GM23338 (cell line): ENCODE results near the gene NIPSNAP2. TPM values are rescaled to one million over a fixed set of nuclear protein-coding genes. Genes with fewer than 3 reads are reported as not detected.

Experiments
- ATAC-seq: fragments of 200-7000 bp; cut with Tn5 transposase; 3 replicates; pipeline ENCODE4 v1.9.1; 2020
- DNase-seq: peaks from one replicate; pipeline ENCODE4 v3.0.0-alpha.2; 2015; ENCODE audit warnings: low spot score
- H2AFZ ChIP-seq: fragments of 200-600 bp; sonication (generic); 2 replicates; pipeline ENCODE4 v1.8.0; 2016; ENCODE audit warnings: antibody characterized with exemption, mild to moderate bottlenecking, moderate library complexity
- H3F3A ChIP-seq: fragments of 200-600 bp; sonication (generic); replicated peaks from 2 replicates; pipeline ENCODE4 v1.8.0; 2017; ENCODE audit warnings: antibody characterized with exemption, mixed run types, low read depth
- H3K27ac ChIP-seq: fragments of 200-600 bp; sonication (generic); 2 replicates; pipeline ENCODE4 v1.6.1; 2016; ENCODE audit warnings: low read depth
- H3K27me3 ChIP-seq: fragments of 200-600 bp; sonication (generic); 2 replicates; pipeline ENCODE4 v1.8.0; 2016; ENCODE audit warnings: mild to moderate bottlenecking, mixed run types, moderate library complexity; ENCODE audit not compliant: insufficient read depth
- H3K36me3 ChIP-seq: fragments of 200-600 bp; sonication (generic); 2 replicates; pipeline ENCODE4 v1.8.0; 2016; ENCODE audit warnings: mild to moderate bottlenecking; ENCODE audit not compliant: insufficient read depth
- H3K4me1 ChIP-seq: fragments of 200-600 bp; sonication (generic); 2 replicates; pipeline ENCODE4 v1.8.0; 2016; ENCODE audit warnings: mild to moderate bottlenecking, moderate library complexity; ENCODE audit not compliant: insufficient read depth
- H3K4me2 ChIP-seq: fragments of 200-600 bp; sonication (generic); 2 replicates; pipeline ENCODE4 v1.7.1; 2017; ENCODE audit warnings: mixed run types
- H3K4me3 ChIP-seq: fragments of 200-600 bp; sonication (generic); 2 replicates; pipeline ENCODE4 v1.6.1; 2016; ENCODE audit warnings: mixed run types
- H3K79me2 ChIP-seq: fragments of 200-600 bp; sonication (generic); replicated peaks from 2 replicates; pipeline ENCODE4 v1.8.0; 2017; ENCODE audit warnings: mild to moderate bottlenecking; ENCODE audit not compliant: insufficient read depth
- H3K9me2 ChIP-seq: fragments of 200-600 bp; sonication (generic); 2 replicates; pipeline ENCODE4 v1.8.0; 2017; ENCODE audit not compliant: insufficient read depth
- H4K20me1 ChIP-seq: fragments of 200-600 bp; sonication (generic); replicated peaks from 2 replicates; pipeline ENCODE4 v1.8.0; 2017; ENCODE audit warnings: mild to moderate bottlenecking; ENCODE audit not compliant: insufficient read depth
- H3K27ac Mint-ChIP-seq: 2 replicates; pipeline ENCODE4 v1.8.0; 2020; ENCODE audit warnings: inconsistent platforms, mild to moderate bottlenecking, moderate library complexity, mixed read lengths
- H3K27me3 Mint-ChIP-seq: 3 replicates; pipeline ENCODE4 v1.8.0; 2022; ENCODE audit warnings: low read depth, mild to moderate bottlenecking, moderate library complexity, mixed read lengths, inconsistent platforms; ENCODE audit not compliant: insufficient read depth, poor library complexity
- H3K36me3 Mint-ChIP-seq: 3 replicates; pipeline ENCODE4 v1.8.0; 2021; ENCODE audit warnings: low read depth, mild to moderate bottlenecking, inconsistent platforms, moderate library complexity, mixed read lengths
- H3K4me1 Mint-ChIP-seq: 3 replicates; pipeline ENCODE4 v1.8.0; 2020; ENCODE audit warnings: mild to moderate bottlenecking, inconsistent platforms, mixed read lengths
- H3K4me3 Mint-ChIP-seq: 3 replicates; pipeline ENCODE4 v1.8.0; 2021; ENCODE audit warnings: moderate library complexity, mild to moderate bottlenecking, inconsistent platforms, mixed read lengths
- H3K9me3 Mint-ChIP-seq: 3 replicates; pipeline ENCODE4 v1.8.0; 2020; ENCODE audit warnings: moderate library complexity, mild to moderate bottlenecking, inconsistent platforms, mixed read lengths
- CREB1 ChIP-seq: fragments of 250-450 bp; sonication (Bioruptor Pico); IDR thresholded peaks from 2 replicates; pipeline ENCODE4 v1.5.0; 2020; ENCODE audit warnings: low read depth, mild to moderate bottlenecking, moderate library complexity
- EZH2 ChIP-seq: fragments of 200-600 bp; sonication (generic); IDR thresholded peaks from one replicate; pipeline ENCODE4 v1.8.0; 2017; ENCODE audit warnings: antibody characterized with exemption, mild to moderate bottlenecking, low read depth; ENCODE audit not compliant: unreplicated experiment
- EZH2phosphoT487 ChIP-seq: fragments of 200-600 bp; sonication (generic); IDR thresholded peaks from one replicate; pipeline ENCODE4 v1.8.1; 2018; ENCODE audit warnings: antibody characterized with exemption; ENCODE audit not compliant: unreplicated experiment
- JUNB ChIP-seq: IDR thresholded peaks from one replicate; pipeline ENCODE4 v1.6.1; 2016; ENCODE audit warnings: antibody characterized with exemption; ENCODE audit not compliant: unreplicated experiment
- NANOG ChIP-seq: IDR thresholded peaks from 2 replicates; pipeline ENCODE4 v1.6.1; 2016; ENCODE audit warnings: antibody characterized with exemption, borderline replicate concordance
- STAT1 ChIP-seq: IDR thresholded peaks from one replicate; pipeline ENCODE4 v1.6.1; 2016; ENCODE audit warnings: antibody characterized with exemption; ENCODE audit not compliant: unreplicated experiment
- ZNF331 ChIP-seq: fragments of 250-450 bp; sonication (Bioruptor Pico); IDR thresholded peaks from 2 replicates; pipeline ENCODE4 v1.5.0; 2020; ENCODE audit warnings: low read depth, mild to moderate bottlenecking, moderate library complexity
- polyA plus RNA-seq: library from polyadenylated mRNA; unstranded; fragments of >200 nt; fragmentation: Nextera tagmentation; extraction: Ambion mirVana; gene quantifications from 2 replicates; pipeline ENCODE4 v1.2.1, GENCODE V29; 2016
- total RNA-seq: library from RNA; depleted of rRNA; stranded (reverse); fragments of >200 nt; shearing (Covaris generic); gene quantifications from 2 replicates; pipeline ENCODE4 v1.2.3, GENCODE V29; 2014
- TF ChIP-seq, protein P1 (sequence below): IDR thresholded peaks from 2 replicates; pipeline ENCODE4 v1.6.1; 2016; ENCODE audit warnings: antibody characterized with exemption
- TF ChIP-seq, protein P2 (sequence below): fragments of 250-450 bp; sonication (Bioruptor Pico); IDR thresholded peaks from 2 replicates; pipeline ENCODE4 v1.5.0; 2020; ENCODE audit warnings: mild to moderate bottlenecking, moderate library complexity
- TF ChIP-seq, protein P3 (sequence below): IDR thresholded peaks from one replicate; pipeline ENCODE4 v1.6.1; 2018; ENCODE audit warnings: antibody characterized with exemption; ENCODE audit not compliant: unreplicated experiment
- TF ChIP-seq, protein P4 (sequence below), 2 experiments: fragments of 200-600 bp in 1 of 2; sonication (generic) in 1 of 2; conservative IDR thresholded peaks; 2 replicates each; pipeline versions ENCODE4 v1.5.1 to v1.6.1; 2016 to 2017; ENCODE audit warnings: antibody characterized with exemption in 2 of 2, low read depth in 2 of 2, mild to moderate bottlenecking in 2 of 2, moderate library complexity in 1 of 2

NIPSNAP2 gene
- total and polyA plus RNA-seq, 2 experiments from 2014 or later = 29.8 to 30.5 TPM

DNA sequence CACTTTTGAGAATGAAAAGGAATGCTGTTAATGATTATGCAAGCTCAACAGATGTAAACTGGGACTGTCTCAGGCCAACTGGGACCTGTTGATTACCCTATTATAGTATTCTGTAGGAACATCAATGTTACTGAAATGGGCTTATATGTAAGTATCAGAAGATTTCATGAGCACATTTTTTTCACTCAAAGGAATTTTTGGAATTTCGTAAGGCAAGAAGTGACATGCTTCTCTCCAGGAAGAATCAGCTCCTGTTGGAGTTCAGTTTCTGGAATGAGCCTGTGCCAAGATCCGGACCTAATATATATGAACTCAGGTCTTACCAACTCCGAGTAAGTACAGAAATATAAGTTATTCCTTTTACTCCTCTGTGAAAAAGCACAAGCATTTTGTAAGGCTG lies 19.2 kb downstream of the NIPSNAP2 start:
- Histone ChIP-seq H3K79me2 (no peaks in the 10 kb centered on the region), H3K36me3 (peaks cover 8% of the 10 kb centered on the region), H3K27ac (no peak overlapping the region), H3K27me3 (no peaks in the 10 kb centered on the region), H3K4me2 (no peak overlapping the region), H3K4me1 (no peaks in the 10 kb centered on the region), H4K20me1 (no peaks in the 10 kb centered on the region; the same call in 1 of the 2 replicates), H3K9me2 (no peaks in the 10 kb centered on the region), H3K4me3 (no peak overlapping the region), H2AFZ (no peak overlapping the region), H3F3A (no peaks in the 10 kb centered on the region)
- H3K4me3 Mint-ChIP-seq = no peak overlapping the region
- H3K27ac Mint-ChIP-seq = no peak overlapping the region
- DNase-seq = no peak
- no peak for ATAC-seq
- TF ChIP-seq JUNB = no peak
- TF ChIP-seq STAT1 = no peak
- TF ChIP-seq, protein P1, sequence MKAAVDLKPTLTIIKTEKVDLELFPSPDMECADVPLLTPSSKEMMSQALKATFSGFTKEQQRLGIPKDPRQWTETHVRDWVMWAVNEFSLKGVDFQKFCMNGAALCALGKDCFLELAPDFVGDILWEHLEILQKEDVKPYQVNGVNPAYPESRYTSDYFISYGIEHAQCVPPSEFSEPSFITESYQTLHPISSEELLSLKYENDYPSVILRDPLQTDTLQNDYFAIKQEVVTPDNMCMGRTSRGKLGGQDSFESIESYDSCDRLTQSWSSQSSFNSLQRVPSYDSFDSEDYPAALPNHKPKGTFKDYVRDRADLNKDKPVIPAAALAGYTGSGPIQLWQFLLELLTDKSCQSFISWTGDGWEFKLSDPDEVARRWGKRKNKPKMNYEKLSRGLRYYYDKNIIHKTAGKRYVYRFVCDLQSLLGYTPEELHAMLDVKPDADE = no peak
- no peak for TF ChIP-seq ZNF331 (CRISPR knock-in tag)
- TF ChIP-seq, protein P2, sequence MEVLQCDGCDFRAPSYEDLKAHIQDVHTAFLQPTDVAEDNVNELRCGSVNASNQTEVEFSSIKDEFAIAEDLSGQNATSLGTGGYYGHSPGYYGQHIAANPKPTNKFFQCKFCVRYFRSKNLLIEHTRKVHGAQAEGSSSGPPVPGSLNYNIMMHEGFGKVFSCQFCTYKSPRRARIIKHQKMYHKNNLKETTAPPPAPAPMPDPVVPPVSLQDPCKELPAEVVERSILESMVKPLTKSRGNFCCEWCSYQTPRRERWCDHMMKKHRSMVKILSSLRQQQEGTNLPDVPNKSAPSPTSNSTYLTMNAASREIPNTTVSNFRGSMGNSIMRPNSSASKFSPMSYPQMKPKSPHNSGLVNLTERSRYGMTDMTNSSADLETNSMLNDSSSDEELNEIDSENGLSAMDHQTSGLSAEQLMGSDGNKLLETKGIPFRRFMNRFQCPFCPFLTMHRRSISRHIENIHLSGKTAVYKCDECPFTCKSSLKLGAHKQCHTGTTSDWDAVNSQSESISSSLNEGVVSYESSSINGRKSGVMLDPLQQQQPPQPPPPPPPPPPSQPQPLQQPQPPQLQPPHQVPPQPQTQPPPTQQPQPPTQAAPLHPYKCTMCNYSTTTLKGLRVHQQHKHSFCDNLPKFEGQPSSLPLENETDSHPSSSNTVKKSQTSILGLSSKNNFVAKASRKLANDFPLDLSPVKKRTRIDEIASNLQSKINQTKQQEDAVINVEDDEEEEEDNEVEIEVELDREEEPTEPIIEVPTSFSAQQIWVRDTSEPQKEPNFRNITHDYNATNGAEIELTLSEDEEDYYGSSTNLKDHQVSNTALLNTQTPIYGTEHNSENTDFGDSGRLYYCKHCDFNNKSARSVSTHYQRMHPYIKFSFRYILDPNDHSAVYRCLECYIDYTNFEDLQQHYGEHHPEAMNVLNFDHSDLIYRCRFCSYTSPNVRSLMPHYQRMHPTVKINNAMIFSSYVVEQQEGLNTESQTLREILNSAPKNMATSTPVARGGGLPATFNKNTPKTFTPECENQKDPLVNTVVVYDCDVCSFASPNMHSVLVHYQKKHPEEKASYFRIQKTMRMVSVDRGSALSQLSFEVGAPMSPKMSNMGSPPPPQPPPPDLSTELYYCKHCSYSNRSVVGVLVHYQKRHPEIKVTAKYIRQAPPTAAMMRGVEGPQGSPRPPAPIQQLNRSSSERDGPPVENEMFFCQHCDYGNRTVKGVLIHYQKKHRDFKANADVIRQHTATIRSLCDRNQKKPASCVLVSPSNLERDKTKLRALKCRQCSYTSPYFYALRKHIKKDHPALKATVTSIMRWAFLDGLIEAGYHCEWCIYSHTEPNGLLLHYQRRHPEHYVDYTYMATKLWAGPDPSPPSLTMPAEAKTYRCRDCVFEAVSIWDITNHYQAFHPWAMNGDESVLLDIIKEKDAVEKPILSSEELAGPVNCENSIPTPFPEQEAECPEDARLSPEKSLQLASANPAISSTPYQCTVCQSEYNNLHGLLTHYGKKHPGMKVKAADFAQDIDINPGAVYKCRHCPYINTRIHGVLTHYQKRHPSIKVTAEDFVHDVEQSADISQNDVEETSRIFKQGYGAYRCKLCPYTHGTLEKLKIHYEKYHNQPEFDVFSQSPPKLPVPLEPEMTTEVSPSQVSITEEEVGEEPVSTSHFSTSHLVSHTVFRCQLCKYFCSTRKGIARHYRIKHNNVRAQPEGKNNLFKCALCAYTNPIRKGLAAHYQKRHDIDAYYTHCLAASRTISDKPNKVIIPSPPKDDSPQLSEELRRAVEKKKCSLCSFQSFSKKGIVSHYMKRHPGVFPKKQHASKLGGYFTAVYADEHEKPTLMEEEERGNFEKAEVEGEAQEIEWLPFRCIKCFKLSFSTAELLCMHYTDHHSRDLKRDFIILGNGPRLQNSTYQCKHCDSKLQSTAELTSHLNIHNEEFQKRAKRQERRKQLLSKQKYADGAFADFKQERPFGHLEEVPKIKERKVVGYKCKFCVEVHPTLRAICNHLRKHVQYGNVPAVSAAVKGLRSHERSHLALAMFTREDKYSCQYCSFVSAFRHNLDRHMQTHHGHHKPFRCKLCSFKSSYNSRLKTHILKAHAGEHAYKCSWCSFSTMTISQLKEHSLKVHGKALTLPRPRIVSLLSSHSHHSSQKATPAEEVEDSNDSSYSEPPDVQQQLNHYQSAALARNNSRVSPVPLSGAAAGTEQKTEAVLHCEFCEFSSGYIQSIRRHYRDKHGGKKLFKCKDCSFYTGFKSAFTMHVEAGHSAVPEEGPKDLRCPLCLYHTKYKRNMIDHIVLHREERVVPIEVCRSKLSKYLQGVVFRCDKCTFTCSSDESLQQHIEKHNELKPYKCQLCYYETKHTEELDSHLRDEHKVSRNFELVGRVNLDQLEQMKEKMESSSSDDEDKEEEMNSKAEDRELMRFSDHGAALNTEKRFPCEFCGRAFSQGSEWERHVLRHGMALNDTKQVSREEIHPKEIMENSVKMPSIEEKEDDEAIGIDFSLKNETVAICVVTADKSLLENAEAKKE (CRISPR knock-in tag) = no peak
- no peak for TF ChIP-seq CREB1 (CRISPR knock-in tag)
- no peak for TF ChIP-seq EZH2phosphoT487
- TF ChIP-seq, protein P3, sequence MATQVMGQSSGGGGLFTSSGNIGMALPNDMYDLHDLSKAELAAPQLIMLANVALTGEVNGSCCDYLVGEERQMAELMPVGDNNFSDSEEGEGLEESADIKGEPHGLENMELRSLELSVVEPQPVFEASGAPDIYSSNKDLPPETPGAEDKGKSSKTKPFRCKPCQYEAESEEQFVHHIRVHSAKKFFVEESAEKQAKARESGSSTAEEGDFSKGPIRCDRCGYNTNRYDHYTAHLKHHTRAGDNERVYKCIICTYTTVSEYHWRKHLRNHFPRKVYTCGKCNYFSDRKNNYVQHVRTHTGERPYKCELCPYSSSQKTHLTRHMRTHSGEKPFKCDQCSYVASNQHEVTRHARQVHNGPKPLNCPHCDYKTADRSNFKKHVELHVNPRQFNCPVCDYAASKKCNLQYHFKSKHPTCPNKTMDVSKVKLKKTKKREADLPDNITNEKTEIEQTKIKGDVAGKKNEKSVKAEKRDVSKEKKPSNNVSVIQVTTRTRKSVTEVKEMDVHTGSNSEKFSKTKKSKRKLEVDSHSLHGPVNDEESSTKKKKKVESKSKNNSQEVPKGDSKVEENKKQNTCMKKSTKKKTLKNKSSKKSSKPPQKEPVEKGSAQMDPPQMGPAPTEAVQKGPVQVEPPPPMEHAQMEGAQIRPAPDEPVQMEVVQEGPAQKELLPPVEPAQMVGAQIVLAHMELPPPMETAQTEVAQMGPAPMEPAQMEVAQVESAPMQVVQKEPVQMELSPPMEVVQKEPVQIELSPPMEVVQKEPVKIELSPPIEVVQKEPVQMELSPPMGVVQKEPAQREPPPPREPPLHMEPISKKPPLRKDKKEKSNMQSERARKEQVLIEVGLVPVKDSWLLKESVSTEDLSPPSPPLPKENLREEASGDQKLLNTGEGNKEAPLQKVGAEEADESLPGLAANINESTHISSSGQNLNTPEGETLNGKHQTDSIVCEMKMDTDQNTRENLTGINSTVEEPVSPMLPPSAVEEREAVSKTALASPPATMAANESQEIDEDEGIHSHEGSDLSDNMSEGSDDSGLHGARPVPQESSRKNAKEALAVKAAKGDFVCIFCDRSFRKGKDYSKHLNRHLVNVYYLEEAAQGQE = no peak
- no peak for TF ChIP-seq NANOG
- TF ChIP-seq EZH2 = no peak
- TF ChIP-seq, protein P4, sequence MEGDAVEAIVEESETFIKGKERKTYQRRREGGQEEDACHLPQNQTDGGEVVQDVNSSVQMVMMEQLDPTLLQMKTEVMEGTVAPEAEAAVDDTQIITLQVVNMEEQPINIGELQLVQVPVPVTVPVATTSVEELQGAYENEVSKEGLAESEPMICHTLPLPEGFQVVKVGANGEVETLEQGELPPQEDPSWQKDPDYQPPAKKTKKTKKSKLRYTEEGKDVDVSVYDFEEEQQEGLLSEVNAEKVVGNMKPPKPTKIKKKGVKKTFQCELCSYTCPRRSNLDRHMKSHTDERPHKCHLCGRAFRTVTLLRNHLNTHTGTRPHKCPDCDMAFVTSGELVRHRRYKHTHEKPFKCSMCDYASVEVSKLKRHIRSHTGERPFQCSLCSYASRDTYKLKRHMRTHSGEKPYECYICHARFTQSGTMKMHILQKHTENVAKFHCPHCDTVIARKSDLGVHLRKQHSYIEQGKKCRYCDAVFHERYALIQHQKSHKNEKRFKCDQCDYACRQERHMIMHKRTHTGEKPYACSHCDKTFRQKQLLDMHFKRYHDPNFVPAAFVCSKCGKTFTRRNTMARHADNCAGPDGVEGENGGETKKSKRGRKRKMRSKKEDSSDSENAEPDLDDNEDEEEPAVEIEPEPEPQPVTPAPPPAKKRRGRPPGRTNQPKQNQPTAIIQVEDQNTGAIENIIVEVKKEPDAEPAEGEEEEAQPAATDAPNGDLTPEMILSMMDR (conservative IDR thresholded peaks at IDR 0.05; ENCODE audit: low read depth in 2 of 2) = no peak
- peaks cover 39% of the 10 kb centered on the region for H3K36me3 Mint-ChIP-seq
- H3K9me3 Mint-ChIP-seq = no peaks in the 10 kb centered on the region
- H3K4me1 Mint-ChIP-seq = no peaks in the 10 kb centered on the region
- peaks cover 2% of the 10 kb centered on the region for H3K27me3 Mint-ChIP-seq
